Thoracic aorta (tissue), 2 donors: ENCODE data around the gene SEMA6B. TPM values are rescaled to one million over a fixed set of nuclear protein-coding genes. Genes with fewer than 3 reads are reported as not detected.

Source experiments
- ATAC-seq: fragments of 150-250 bp; one replicate; pipeline ENCODE4 v1.8.0; 2017; ENCODE audit warnings: low read depth; ENCODE audit not compliant: insufficient number of reproducible peaks, low FRiP score
- DNase-seq: peaks from one replicate; pipeline ENCODE4 v3.0.0-alpha.2; 2020; ENCODE audit warnings: low spot score
- H3K27ac ChIP-seq, 2 donors: fragments of 200-600 bp; sonication (generic); 1 replicate in 1 of 2; 2 replicates in 1 of 2; pipeline ENCODE4 v1.5.1; 2016; ENCODE audit warnings: mild to moderate bottlenecking in 2 of 2, moderate library complexity in 2 of 2
- H3K27me3 ChIP-seq: fragments of 200-600 bp; sonication (generic); replicated peaks from 2 replicates; pipeline ENCODE4 v1.6.0; 2016; ENCODE audit warnings: mild to moderate bottlenecking; ENCODE audit not compliant: insufficient read depth
- H3K36me3 ChIP-seq: fragments of 200-600 bp; sonication (generic); one replicate; pipeline ENCODE4 v1.5.1; 2016
- H3K4me1 ChIP-seq, 2 donors: fragments of 200-600 bp; sonication (generic); 1 replicate in 1 of 2; 2 replicates in 1 of 2; pipeline versions ENCODE4 v1.5.1 to v1.6.0; 2016; ENCODE audit warnings: low read depth in 2 of 2, mild to moderate bottlenecking in 1 of 2; ENCODE audit not compliant: control insufficient read depth in 1 of 2
- H3K4me3 ChIP-seq: fragments of 200-600 bp; sonication (generic); 2 replicates; pipeline ENCODE4 v1.5.1; 2016; ENCODE audit warnings: mild to moderate bottlenecking
- H3K9me3 ChIP-seq: fragments of 200-600 bp; sonication (generic); 2 replicates; pipeline ENCODE4 v1.5.1; 2016
- CTCF ChIP-seq: fragments of 200-600 bp; sonication (generic); IDR thresholded peaks from one replicate; pipeline ENCODE4 v1.5.1; 2019; ENCODE audit warnings: antibody characterized with exemption
- total RNA-seq, 2 donors: library from RNA; depleted of rRNA; stranded (reverse); fragments of >200 nt; gene quantifications; one replicate each; pipeline versions ENCODE4 v1.1.0 to v1.2.3, GENCODE V29; 2016

SEMA6B gene
- total RNA-seq, 2 donors from 2014 or later, result 3.4 to 17.4 TPM

- Histone ChIP-seq H3K4me1 (peaks cover 0 to 8% of the 10 kb centered on the region in 2 donors), H3K27ac (no peak overlapping the region), H3K27me3 (no peaks in the 10 kb centered on the region), H3K9me3 (no peaks in the 10 kb centered on the region), H3K36me3 (no peaks in the 10 kb centered on the region), H3K4me3 (no peak overlapping the region)
- no peak for ATAC-seq
- TF ChIP-seq CTCF, result no peak
- no peak for DNase-seq
Measured at GRCh38 chr19:4602915-4603314, 43.4 kb upstream of the SEMA6B start.

- no peaks in the 10 kb centered on the region for H3K9me3 ChIP-seq
- H3K27ac ChIP-seq, result no peak overlapping the region
- H3K4me3 ChIP-seq, result no peak overlapping the region
- no peaks in the 10 kb centered on the region for H3K36me3 ChIP-seq
- peaks cover 4% of the 10 kb centered on the region for H3K27me3 ChIP-seq
- ATAC-seq (no peak), DNase-seq (no peak)
- TF ChIP-seq CTCF, result no peak
- H3K4me1 ChIP-seq, result peaks cover 0 to 8% of the 10 kb centered on the region in 2 donors
Measured at GRCh38 chr19:4602173-4602788, 42.8 kb upstream of the SEMA6B start.

- peaks cover 0 to 3% of the 10 kb centered on the region in 2 donors for H3K4me1 ChIP-seq
- no peak for TF ChIP-seq CTCF
- peaks cover 6% of the 10 kb centered on the region for H3K27me3 ChIP-seq
- no peak overlapping the region for H3K27ac ChIP-seq
- H3K4me3 ChIP-seq, result no peak overlapping the region
- H3K36me3 ChIP-seq, result no peaks in the 10 kb centered on the region
- H3K9me3 ChIP-seq, result no peaks in the 10 kb centered on the region
- DNase-seq (no peak), ATAC-seq (no peak)
Measured at GRCh38 chr19:4600893-4601292, 41.4 kb upstream of the SEMA6B start.

GRCh38 chr19:4600082-4600481 lies 40.6 kb upstream of the SEMA6B start:
- TF ChIP-seq CTCF, result no peak
- Histone ChIP-seq H3K27me3 (peaks cover 6% of the 10 kb centered on the region), H3K4me1 (peaks cover 0 to 3% of the 10 kb centered on the region in 2 donors), H3K27ac (no peak overlapping the region), H3K4me3 (no peak overlapping the region), H3K9me3 (no peaks in the 10 kb centered on the region), H3K36me3 (no peaks in the 10 kb centered on the region)
- DNase-seq (no peak), ATAC-seq (no peak)

- DNase-seq, result no peak
- TF ChIP-seq CTCF, result no peak
- Histone ChIP-seq H3K27me3 (peaks cover 6% of the 10 kb centered on the region), H3K4me3 (no peak overlapping the region), H3K27ac (no peak overlapping the region), H3K4me1 (peaks cover 0 to 3% of the 10 kb centered on the region in 2 donors), H3K9me3 (no peaks in the 10 kb centered on the region), H3K36me3 (no peaks in the 10 kb centered on the region)
- no peak for ATAC-seq
Measured at GRCh38 chr19:4598712-4599111, 39.2 kb upstream of the SEMA6B start.
